GM10847 (cell line): ENCODE data around the gene RUNX2.

Source experiments
- POLR2A ChIP-seq: IDR thresholded peaks from 2 replicates; pipeline ENCODE4 v1.6.1; 2011; ENCODE audit not compliant: insufficient read length; ENCODE audit errors: extremely low read depth

RUNX2 gene

GRCh38 chr6:45513843-45514242, 185.7 kb downstream of the RUNX2 start:
- TF ChIP-seq POLR2A, result no peak

GRCh38 chr6:45514454-45515230, 186.5 kb downstream of the RUNX2 start:
- TF ChIP-seq POLR2A, result no peak

- TF ChIP-seq POLR2A, result no peak
Observed at GRCh38 chr6:45518013-45518720, 190.0 kb downstream of the RUNX2 start.

- TF ChIP-seq POLR2A, result no peak
Observed at GRCh38 chr6:45521226-45521625, 193.1 kb downstream of the RUNX2 start.

GRCh38 chr6:45522486-45522885, 194.4 kb downstream of the RUNX2 start:
- no peak for TF ChIP-seq POLR2A

- TF ChIP-seq POLR2A, result no peak
Observed at GRCh38 chr6:45527210-45527609, 199.1 kb downstream of the RUNX2 start.

- TF ChIP-seq POLR2A, result no peak
Observed at GRCh38 chr6:45531999-45532595, 204.0 kb downstream of the RUNX2 start.

GRCh38 chr6:45532721-45533210, 204.6 kb downstream of the RUNX2 start:
- TF ChIP-seq POLR2A, result no peak

GRCh38 chr6:45533386-45533785, 205.3 kb downstream of the RUNX2 start:
- TF ChIP-seq POLR2A, result no peak

GRCh38 chr6:45535933-45536332, 207.8 kb downstream of the RUNX2 start:
- TF ChIP-seq POLR2A, result no peak

- TF ChIP-seq POLR2A, result no peak
Observed at GRCh38 chr6:45537539-45537938, 209.4 kb downstream of the RUNX2 start.

- TF ChIP-seq POLR2A, result no peak
Observed at GRCh38 chr6:45538641-45539547, 210.8 kb downstream of the RUNX2 start.

- TF ChIP-seq POLR2A, result no peak
Observed at GRCh38 chr6:45540375-45540920, 212.3 kb downstream of the RUNX2 start.

- TF ChIP-seq POLR2A, result no peak
Observed at GRCh38 chr6:45541934-45542333, 213.8 kb downstream of the RUNX2 start.

GRCh38 chr6:45543298-45544235, 215.4 kb downstream of the RUNX2 start:
- no peak for TF ChIP-seq POLR2A
